ENCODE measurements around the gene AP1M1. TPM values are rescaled to one million over a fixed set of nuclear protein-coding genes. Genes with fewer than 3 reads are reported as not detected.

AP1M1 gene
- total RNA-seq, 4 donors from 2014 or later, result 52.0 to 83.0 (median 56.3) TPM

- Histone ChIP-seq H3K9me3 (no peaks in the 10 kb centered on the region), H3K4me1 (peaks cover 7 to 16% of the 10 kb centered on the region in 2 donors), H3K27me3 (no peaks in the 10 kb centered on the region), H3K36me3 (peaks cover 26 to 29% of the 10 kb centered on the region in 2 donors), H3K27ac (no peak overlapping the region), H3K4me3 (replicated peaks in 1 of 3) (no peak overlapping the region)
- DNase-seq, result no peak
- TF ChIP-seq CTCF (IDR thresholded peaks at IDR 0.05) (no peak), POLR2A (IDR thresholded peaks at IDR 0.05) (no peak)
- intact Hi-C loops (cut with DNase I), result no loop called here
- WGBS, 2 donors, result 91 to 93% methylated on average over 11 to 19 of the region's 19 CpGs
Measured at GRCh38 chr19:16203256-16204004, 5.7 kb downstream of the AP1M1 start.

GRCh38 chr19:16204005-16204294 is 6.2 kb downstream of the AP1M1 start:
- Histone ChIP-seq H3K4me1 (peaks cover 2 to 11% of the 10 kb centered on the region in 2 donors), H3K27me3 (no peaks in the 10 kb centered on the region), H3K36me3 (peaks cover 31 to 35% of the 10 kb centered on the region in 2 donors), H3K4me3 (replicated peaks in 1 of 3) (no peak overlapping the region), H3K27ac (no peak overlapping the region), H3K9me3 (no peaks in the 10 kb centered on the region)
- WGBS, 2 donors, result 87 to 100% methylated on average over 2 to 5 of the region's 5 CpGs
- intact Hi-C loops (cut with DNase I), result no loop called here
- no peak for TF ChIP-seq POLR2A (IDR thresholded peaks at IDR 0.05)
- TF ChIP-seq CTCF (IDR thresholded peaks at IDR 0.05), result no peak
- DNase-seq, result no peak

- WGBS, 2 donors, result 72 to 73% methylated on average over 7 to 10 of the region's 11 CpGs
- no peak overlapping the region for H3K4me3 ChIP-seq (replicated peaks in 1 of 3)
- H3K36me3 ChIP-seq, result peaks cover 46 to 48% of the 10 kb centered on the region in 2 donors
- DNase-seq, result no peak
- H3K9me3 ChIP-seq, result no peaks in the 10 kb centered on the region
- H3K4me1 ChIP-seq, result no peaks in the 10 kb centered on the region
- no peaks in the 10 kb centered on the region for H3K27me3 ChIP-seq
- TF ChIP-seq POLR2A (IDR thresholded peaks at IDR 0.05), result no peak
- no peak for TF ChIP-seq CTCF (IDR thresholded peaks at IDR 0.05)
- intact Hi-C loops (cut with DNase I), result no loop called here
- no peak overlapping the region for H3K27ac ChIP-seq
Measured at GRCh38 chr19:16205205-16206045, 7.7 kb downstream of the AP1M1 start.

- no peak overlapping the region for H3K4me3 ChIP-seq (replicated peaks in 1 of 3)
- no peak overlapping the region for H3K27ac ChIP-seq
Measured at GRCh38 chr19:16206046-16206605, 8.4 kb downstream of the AP1M1 start.

More at GRCh38 chr19:16206046-16206605, 8.4 kb downstream of the AP1M1 start:
- intact Hi-C loops (cut with DNase I), result no loop called here
- DNase-seq, result no peak
- H3K36me3 ChIP-seq, result peaks cover 47 to 52% of the 10 kb centered on the region in 2 donors
- 91% methylated on average over 14 of the region's 14 CpGs for WGBS, 2 donors
- H3K27me3 ChIP-seq, result no peaks in the 10 kb centered on the region
- no peak for TF ChIP-seq CTCF (IDR thresholded peaks at IDR 0.05)
- no peak for TF ChIP-seq POLR2A (IDR thresholded peaks at IDR 0.05)
- H3K9me3 ChIP-seq, result no peaks in the 10 kb centered on the region
- H3K4me1 ChIP-seq, result no peaks in the 10 kb centered on the region

Data from thyroid gland (tissue), 4 donors.